Neural progenitor cell (in vitro differentiated cells): Measurements from ENCODE around the gene SBF2.

Experiments used
- CTCF ChIP-seq: fragments of 200-600 bp; sonication (generic); IDR thresholded peaks from 2 replicates; pipeline ENCODE4 v1.5.1; 2017; ENCODE audit warnings: antibody characterized with exemption, mild to moderate bottlenecking
- EZH2 ChIP-seq: fragments of 200-600 bp; sonication (generic); IDR thresholded peaks from 2 replicates; pipeline ENCODE4 v1.6.1; 2017; ENCODE audit warnings: antibody characterized with exemption, mild to moderate bottlenecking, moderate library complexity

- TF ChIP-seq CTCF (no peak), EZH2 (no peak)
Measured at GRCh38 chr11:10222399-10222798, 71.6 kb downstream of the SBF2 start.
